Skin of body (tissue), 2 donors: Measurements from ENCODE around the gene TUBA4A. TPM values are rescaled to one million over a fixed set of nuclear protein-coding genes. Genes with fewer than 3 reads are reported as not detected.
"Not testable (repeated sequence)": the region's sequence is repeated elsewhere in the genome, so short reads cannot be mapped to it uniquely, and the experiment has no call there.

Experiments
- DNase-seq: peaks from one replicate; lab custom pipeline; 2025; lab: John Stamatoyannopoulos, UW
- total RNA-seq: library from RNA; depleted of rRNA; stranded (reverse); fragments of >200 nt; gene quantifications from one replicate; pipeline ENCODE4 v1.2.3, GENCODE V29; 2014

Gene TUBA4A
- total RNA-seq, 1 donor from 2014 or later: 35.7 TPM

- no peak for DNase-seq
These were observed 15.8 kb upstream of the TUBA4A start for GRCh38 chr2:219269362-219270054.

- DNase-seq: no peak
These were observed 14.6 kb upstream of the TUBA4A start for GRCh38 chr2:219268294-219268693.

- no peak for DNase-seq
These were observed 13.2 kb upstream of the TUBA4A start for GRCh38 chr2:219266886-219267285.

- DNase-seq: no peak
These were observed 12.5 kb upstream of the TUBA4A start for GRCh38 chr2:219266232-219266631.

- DNase-seq: no peak
These were observed 7.5 kb upstream of the TUBA4A start for GRCh38 chr2:219261024-219261855.

- DNase-seq: not testable (repeated sequence)
These were observed 5.2 kb upstream of the TUBA4A start for GRCh38 chr2:219258942-219259341.

- DNase-seq: no peak
These were observed 978 bp upstream of the TUBA4A start for GRCh38 chr2:219254590-219255201.

- DNase-seq: no peak
These were observed 592 bp downstream of the TUBA4A start, which contains the start of gene TUBA4B for GRCh38 chr2:219252900-219253752. TSS of gene TUBA4B (plus strand) at chr2:219253243. CDS start at chr2:219253408, 165 bp downstream.

GRCh38 chr2:219252570-219252899 lies 1.2 kb downstream of the TUBA4A start:
- no peak for DNase-seq

- no peak for DNase-seq
These were observed 1.6 kb downstream of the TUBA4A start for GRCh38 chr2:219252084-219252483.

GRCh38 chr2:219251656-219252055 lies 2.1 kb downstream of the TUBA4A start:
- no peak for DNase-seq

- DNase-seq: no peak
These were observed 3.5 kb downstream of the TUBA4A start for GRCh38 chr2:219250049-219250781.

GRCh38 chr2:219249203-219249980 lies 4.3 kb downstream of the TUBA4A start:
- DNase-seq: peak; percentile 48

- no peak for DNase-seq
These were observed 4.9 kb downstream of the TUBA4A start for GRCh38 chr2:219248845-219249202.

GRCh38 chr2:219247678-219248642 lies 5.8 kb downstream of the TUBA4A start:
- no peak for DNase-seq

- DNase-seq: no peak
These were observed 7.2 kb downstream of the TUBA4A start for GRCh38 chr2:219246559-219246958.

GRCh38 chr2:219245899-219246230 lies 7.9 kb downstream of the TUBA4A start:
- no peak for DNase-seq

- DNase-seq: peak; percentile 87
These were observed 8.4 kb downstream of the TUBA4A start, which contains the start of the genes GLB1L and STK16 for GRCh38 chr2:219245148-219245898. TSS of gene GLB1L (minus strand) at chr2:219245444. CDS start at chr2:219243573, 1,871 bp downstream. TSS of gene STK16 (plus strand) at chr2:219245479. CDS start at chr2:219246000, 521 bp downstream.
